Measurements from ENCODE around the gene STOM. TPM values are rescaled to one million over a fixed set of nuclear protein-coding genes. Genes with fewer than 3 reads are reported as not detected.
A peak's percentile ranks its signal among the peaks of the same experiment; 100 is the strongest.

Gene STOM
- total and polyA plus RNA-seq, 10 of the 15 experiments (the other 5 are each of a cell fraction or from before 2014, with no cell fraction given) = 6.7 to 47.4 (median 39.8) TPM

GRCh38 chr9:121321016-121321503 is 49.0 kb downstream of the STOM start:
- no peak overlapping the region for H3K4me2 ChIP-seq (ENCODE audit: control insufficient read depth, insufficient read depth)
- no peak overlapping the region for H2AFZ ChIP-seq (ENCODE audit: control insufficient read depth, low read depth, low read length)
- no peaks in the 10 kb centered on the region; a peak in 2 of 4 replicates for H3K36me3 ChIP-seq (ENCODE audit: control insufficient read depth in 2 of 2, insufficient read depth in 2 of 2, low read length in 1 of 2)
- 79% methylated on average over 10 of the region's 10 CpGs for WGBS (ENCODE audit: insufficient coverage, insufficient replicate concordance, low lambda C conversion rate, missing lambda C conversion rate)
- ChIA-PET POLR2A (interaction anchor here (0.7 kb wide), 1 partner anchor 52 kb away, joined by 3 read pairs; no protein-coding TSS in a partner anchor), RAD21 (ENCODE audit: unreplicated experiment) (interaction anchor here (1.2 to 6.0 kb wide), 9 partner anchors 52 to 335 kb away, joined by 3 to 106 read pairs (median 6); no protein-coding TSS in a partner anchor), SMC1A (ENCODE audit: uncharacterized antibody, unreplicated experiment) (interaction anchor here (0.7 to 9.5 kb wide), 20 partner anchors 9 to 340 kb away, joined by 3 to 147 read pairs (median 5); no protein-coding TSS in a partner anchor), CTCF (interaction anchor here (0.6 to 10.7 kb wide), 26 partner anchors 14 to 177 kb away, joined by 3 to 318 read pairs (median 9); no protein-coding TSS in a partner anchor)
- no peak overlapping the region for H3K9ac ChIP-seq (ENCODE audit: control insufficient read depth, insufficient read depth, low read length)
- H3K27me3 ChIP-seq (replicated peaks in 1 of 2; ENCODE audit: control insufficient read depth in 2 of 2, insufficient read depth in 2 of 2, low read length in 1 of 2) = no peaks in the 10 kb centered on the region
- H3K4me3 ChIP-seq = no peak overlapping the region
- no peaks in the 10 kb centered on the region for H3K9me3 ChIP-seq (replicated peaks; ENCODE audit: control insufficient read depth, insufficient read depth, low read length)
- intact Hi-C loops (cut with micrococcal nuclease; ENCODE audit: unreplicated experiment) = no loop called here
- TF ChIP-seq RUNX3 (IDR thresholded peaks at IDR 0.05; ENCODE audit: low read length) (peak; percentile 76), MEF2B (IDR thresholded peaks at IDR 0.05; ENCODE audit: partially characterized antibody, poor library complexity, severe bottlenecking) (no peak)
- no TSS peak for BruUV-seq (replicated peaks)
- ATAC-seq (no peak), DNase-seq (ENCODE audit: low read depth, low spot score) (no peak), FAIRE-seq (no peak)
- H3K27ac ChIP-seq (ENCODE audit: control insufficient read depth, insufficient read depth) = no peak overlapping the region
- no peaks in the 10 kb centered on the region for H3K79me2 ChIP-seq (ENCODE audit: control insufficient read depth, insufficient read depth, low read length)
- no peaks in the 10 kb centered on the region for H4K20me1 ChIP-seq (ENCODE audit: control insufficient read depth, insufficient read depth)
- in situ Hi-C loops (cut with MboI) = no loop called here
- H3K4me1 ChIP-seq (ENCODE audit: control insufficient read depth, insufficient read depth, low read length) = peaks cover 9% of the 10 kb centered on the region

- RAD21 ChIA-PET (ENCODE audit: unreplicated experiment) = interaction anchor here (0.6 to 6.0 kb wide), 17 partner anchors 15 to 474 kb away, joined by 3 to 106 read pairs (median 4); no protein-coding TSS in a partner anchor
- WGBS (ENCODE audit: insufficient coverage, insufficient replicate concordance, low lambda C conversion rate, missing lambda C conversion rate) = 56% methylated on average over 5 of the region's 5 CpGs
- Histone ChIP-seq H3K9ac (ENCODE audit: control insufficient read depth, insufficient read depth, low read length) (no peak overlapping the region), H3K4me2 (ENCODE audit: control insufficient read depth, insufficient read depth) (no peak overlapping the region), H3K27ac (ENCODE audit: control insufficient read depth, insufficient read depth) (no peak overlapping the region), H3K36me3 (ENCODE audit: control insufficient read depth in 2 of 2, insufficient read depth in 2 of 2, low read length in 1 of 2) (no peaks in the 10 kb centered on the region; a peak in 1 of 4 replicates), H3K27me3 (replicated peaks in 1 of 2; ENCODE audit: control insufficient read depth in 2 of 2, insufficient read depth in 2 of 2, low read length in 1 of 2) (no peaks in the 10 kb centered on the region), H3K79me2 (ENCODE audit: control insufficient read depth, insufficient read depth, low read length) (no peaks in the 10 kb centered on the region), H3K4me3 (no peak overlapping the region), H4K20me1 (ENCODE audit: control insufficient read depth, insufficient read depth) (no peaks in the 10 kb centered on the region), H3K4me1 (ENCODE audit: control insufficient read depth, insufficient read depth, low read length) (peaks cover 9% of the 10 kb centered on the region), H2AFZ (ENCODE audit: control insufficient read depth, low read depth, low read length) (no peak overlapping the region), H3K9me3 (replicated peaks; ENCODE audit: control insufficient read depth, insufficient read depth, low read length) (no peaks in the 10 kb centered on the region)
- ATAC-seq (no peak), FAIRE-seq (no peak), DNase-seq (ENCODE audit: low read depth, low spot score) (no peak)
- in situ Hi-C loops (cut with MboI) (loop anchor here (5.0 kb wide), 2 partner anchors 78 to 102 kb away; no protein-coding TSS in a partner anchor), intact Hi-C loops (cut with micrococcal nuclease; ENCODE audit: unreplicated experiment) (no loop called here)
- TF ChIP-seq ZNF217 (IDR thresholded peaks at IDR 0.05) (no peak), ZBTB11 (CRISPR knock-in tag; IDR thresholded peaks at IDR 0.05) (no peak), NBN (IDR thresholded peaks at IDR 0.05) (no peak)
- POLR2A ChIA-PET = interaction anchor here (0.6 kb wide), 1 partner anchor 535 kb away, joined by 6 read pairs; no protein-coding TSS in a partner anchor
- SMC1A ChIA-PET (ENCODE audit: uncharacterized antibody, unreplicated experiment) = interaction anchor here (0.8 to 9.5 kb wide), 26 partner anchors 9 to 338 kb away, joined by 3 to 147 read pairs (median 5); no protein-coding TSS in a partner anchor
- no TSS peak for BruUV-seq (replicated peaks)
- CTCF ChIA-PET = interaction anchor here (0.5 to 10.7 kb wide), 51 partner anchors 8 to 706 kb away, joined by 3 to 318 read pairs (median 5); no protein-coding TSS in a partner anchor
Observed at GRCh38 chr9:121319383-121319780, 50.7 kb downstream of the STOM start.

Measured in GM12878 (cell line).